Activated naive CD4-positive, alpha-beta T cell treated with anti-CD3 and anti-CD28 coated beads, Interleukin-2, amount 50 U/mL, for 24 hours (primary cell): ENCODE data around the gene GLIS1.
"Not testable (repeated sequence)": the region's sequence is repeated elsewhere in the genome, so short reads cannot be mapped to it uniquely, and the experiment has no call there.

ENCODE experiments used
- H3K27ac Mint-ChIP-seq: one replicate; pipeline ENCODE4 v1.8.0; 2021; ENCODE audit warnings: mild to moderate bottlenecking, mixed read lengths
- H3K27me3 Mint-ChIP-seq: one replicate; pipeline ENCODE4 v1.8.0; 2021; ENCODE audit warnings: mixed read lengths
- H3K36me3 Mint-ChIP-seq: one replicate; pipeline ENCODE4 v1.8.0; 2021; ENCODE audit warnings: mixed read lengths
- H3K4me1 Mint-ChIP-seq: one replicate; pipeline ENCODE4 v1.8.0; 2021; ENCODE audit warnings: mixed read lengths
- H3K4me3 Mint-ChIP-seq: one replicate; pipeline ENCODE4 v1.8.0; 2021; ENCODE audit warnings: mild to moderate bottlenecking, mixed read lengths
- H3K9me3 Mint-ChIP-seq: one replicate; pipeline ENCODE4 v1.8.0; 2021; ENCODE audit warnings: mixed read lengths

GLIS1 gene

DNA sequence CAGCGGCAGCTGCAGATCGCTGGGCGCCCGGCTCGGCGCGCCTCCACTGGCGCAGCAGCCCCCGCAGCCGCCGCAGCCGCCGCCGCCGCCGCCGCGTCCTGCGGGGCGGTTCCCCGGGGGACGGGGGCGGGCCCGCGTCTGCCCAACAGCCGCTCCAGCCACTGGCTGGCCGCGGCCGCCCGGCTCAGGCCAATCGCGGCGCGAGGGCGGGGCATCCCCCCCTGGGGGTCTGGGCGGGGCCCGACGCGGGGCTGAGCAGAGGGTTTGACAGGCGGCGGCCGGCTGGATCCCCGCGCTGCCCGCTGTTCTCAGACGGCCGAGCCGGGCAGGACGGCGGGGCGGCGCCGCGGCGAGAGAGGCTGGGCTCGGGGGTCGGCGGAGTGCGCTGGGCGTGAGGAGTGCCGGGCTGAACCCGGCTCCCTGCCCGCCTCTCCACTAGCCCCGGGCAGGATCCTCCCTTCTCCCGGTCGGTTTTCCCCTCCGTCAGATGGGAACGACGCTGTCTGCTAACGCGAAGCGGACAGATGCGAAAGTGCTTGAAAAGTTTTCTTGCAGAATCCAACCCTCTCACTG is at the start of gene GLIS1:
GLIS1 (minus strand) TSS at position 56 of the 573 bp plus-strand sequence. CDS start 1,100 bp downstream, outside the sequence.
- no peaks in the 10 kb centered on the region for H3K4me1 Mint-ChIP-seq
- H3K4me3 Mint-ChIP-seq = peak within 1 kb of the TSS; percentile 40
- H3K27me3 Mint-ChIP-seq = peaks cover 32% of the 10 kb centered on the region
- H3K9me3 Mint-ChIP-seq = peaks cover 9% of the 10 kb centered on the region
- H3K36me3 Mint-ChIP-seq = peaks cover 2% of the 10 kb centered on the region
- no peak within 1 kb of the TSS for H3K27ac Mint-ChIP-seq

DNA sequence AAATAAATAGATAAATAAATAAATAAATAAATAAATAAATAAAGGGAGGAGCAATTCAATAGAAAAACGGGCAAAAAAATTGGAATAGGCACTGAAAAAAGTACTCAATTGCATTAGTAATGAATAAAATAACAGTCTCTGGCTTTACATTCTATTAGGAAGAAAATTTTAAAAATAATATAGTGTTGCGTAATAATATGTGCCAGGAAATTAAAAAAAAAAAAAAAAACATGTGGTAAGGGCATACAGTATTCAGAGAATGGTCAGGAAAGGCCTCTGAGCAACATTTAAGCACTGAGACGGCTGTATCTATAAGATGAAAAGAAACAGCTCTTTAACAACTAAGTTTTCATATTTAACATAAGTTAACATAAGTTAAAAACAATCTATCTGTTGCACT is 48.7 kb upstream of the GLIS1 start:
- Mint-ChIP-seq H3K27me3 (no peaks in the 10 kb centered on the region), H3K4me3 (no peak overlapping the region), H3K4me1 (no peaks in the 10 kb centered on the region), H3K36me3 (peaks cover 13% of the 10 kb centered on the region), H3K27ac (no peak overlapping the region), H3K9me3 (no peaks in the 10 kb centered on the region)

DNA sequence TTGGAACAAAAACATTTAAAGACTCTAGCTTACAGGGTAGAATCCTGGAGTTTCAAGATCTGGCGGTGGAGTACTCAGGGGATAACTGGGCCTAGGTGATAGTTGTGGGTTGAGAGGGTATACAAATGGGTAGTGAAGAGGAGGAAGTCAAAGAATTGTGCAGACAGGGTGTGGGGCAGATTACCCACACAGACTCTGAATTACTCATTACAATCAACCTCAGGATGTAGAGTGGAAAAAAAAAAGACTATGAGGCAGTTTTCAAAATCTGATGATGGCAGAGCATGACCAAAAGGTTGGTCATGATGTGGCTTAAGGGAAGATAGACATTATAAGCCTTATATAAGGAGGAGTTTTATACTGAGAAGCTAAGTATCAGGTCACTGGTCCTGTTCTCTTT is 44.1 kb upstream of the GLIS1 start:
- H3K27ac Mint-ChIP-seq = no peak overlapping the region
- no peaks in the 10 kb centered on the region for H3K27me3 Mint-ChIP-seq
- H3K4me1 Mint-ChIP-seq = no peaks in the 10 kb centered on the region
- no peak overlapping the region for H3K4me3 Mint-ChIP-seq
- H3K9me3 Mint-ChIP-seq = no peaks in the 10 kb centered on the region
- peaks cover 14% of the 10 kb centered on the region for H3K36me3 Mint-ChIP-seq

DNA sequence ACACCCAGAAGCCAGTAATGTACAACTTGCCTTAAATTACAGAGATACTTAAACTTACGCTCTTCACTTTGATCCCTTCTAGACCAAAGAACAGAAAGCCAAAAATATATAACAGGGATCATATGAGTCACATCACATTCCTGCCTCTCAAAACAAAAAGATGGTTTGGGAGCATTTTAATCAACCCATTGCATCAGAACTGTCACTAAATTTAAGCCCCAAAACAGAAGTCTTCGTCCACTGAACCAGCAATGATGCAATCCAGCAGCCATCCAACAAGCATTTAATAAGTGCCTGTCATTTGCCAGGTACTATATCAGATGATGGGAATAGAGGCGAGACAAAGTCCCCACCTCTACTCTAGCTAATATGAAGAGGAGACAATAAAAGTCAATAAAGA is 42.7 kb upstream of the GLIS1 start:
- H3K9me3 Mint-ChIP-seq = no peaks in the 10 kb centered on the region
- no peak overlapping the region for H3K4me3 Mint-ChIP-seq
- H3K36me3 Mint-ChIP-seq = peaks cover 11% of the 10 kb centered on the region
- no peak overlapping the region for H3K27ac Mint-ChIP-seq
- H3K4me1 Mint-ChIP-seq = no peaks in the 10 kb centered on the region
- H3K27me3 Mint-ChIP-seq = no peaks in the 10 kb centered on the region

DNA sequence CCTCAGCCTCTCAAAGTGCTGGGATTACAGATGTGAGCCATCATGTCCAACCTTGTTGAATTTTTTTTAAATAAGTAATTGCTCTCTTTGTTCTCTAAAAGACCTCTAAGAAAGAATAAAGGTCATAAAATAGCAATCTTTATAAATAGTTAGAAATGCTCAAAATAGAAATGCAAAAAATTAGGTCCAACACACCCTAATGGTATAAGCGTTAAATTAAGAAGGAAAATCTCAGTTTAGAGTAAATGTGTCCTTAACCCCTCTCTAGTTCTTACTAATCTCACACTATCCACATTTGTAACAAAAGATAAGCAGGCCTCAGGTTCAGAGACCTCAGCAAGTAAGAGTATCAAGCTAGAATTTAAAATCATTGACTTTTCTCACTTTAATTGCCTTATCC is 38.3 kb upstream of the GLIS1 start:
- Mint-ChIP-seq H3K4me3 (no peak overlapping the region), H3K36me3 (peaks cover 14% of the 10 kb centered on the region), H3K4me1 (no peaks in the 10 kb centered on the region), H3K27me3 (no peaks in the 10 kb centered on the region), H3K27ac (no peak overlapping the region), H3K9me3 (no peaks in the 10 kb centered on the region)

DNA sequence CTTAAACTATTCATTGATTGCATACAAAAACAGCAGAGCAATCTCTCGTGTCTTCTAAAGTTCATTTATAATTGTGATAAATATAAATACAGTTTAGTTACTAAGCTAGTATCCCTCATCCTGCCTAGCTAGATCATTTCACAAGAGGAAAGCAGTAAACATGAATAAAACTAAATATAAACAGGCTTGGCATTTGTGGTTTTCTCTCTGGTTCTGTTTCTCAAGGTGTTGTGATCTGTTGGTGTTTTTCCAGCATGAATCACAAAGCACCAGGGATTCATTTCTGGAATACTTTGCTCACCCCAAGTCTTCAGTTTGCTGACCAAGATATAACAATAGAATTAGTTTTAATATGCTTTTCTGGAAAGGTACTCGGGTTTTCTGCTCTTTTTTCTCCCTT is 32.7 kb upstream of the GLIS1 start:
- Mint-ChIP-seq H3K27me3 (no peaks in the 10 kb centered on the region), H3K4me3 (no peak overlapping the region), H3K4me1 (peaks cover 4% of the 10 kb centered on the region), H3K9me3 (no peaks in the 10 kb centered on the region), H3K36me3 (peaks cover 30% of the 10 kb centered on the region), H3K27ac (no peak overlapping the region)

DNA sequence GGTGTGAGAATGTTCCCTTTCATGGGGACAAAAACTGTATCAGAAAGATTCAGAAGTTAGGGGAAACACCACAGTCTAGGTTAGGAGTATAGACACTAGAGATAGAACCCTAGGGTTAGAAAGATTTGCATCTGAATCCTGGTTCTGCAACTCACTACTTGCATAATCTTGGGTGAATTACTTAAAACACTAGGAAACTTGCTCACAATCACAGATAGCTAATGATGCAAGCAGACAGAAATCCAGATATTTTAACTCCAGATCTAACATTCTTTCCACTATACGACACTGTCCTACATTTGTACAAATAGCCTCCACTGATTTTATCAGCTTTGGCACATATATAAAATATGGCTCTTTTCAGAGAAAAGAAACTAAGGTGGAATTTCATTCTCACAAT is 30.8 kb upstream of the GLIS1 start:
- H3K36me3 Mint-ChIP-seq = peaks cover 41% of the 10 kb centered on the region
- H3K4me3 Mint-ChIP-seq = no peak overlapping the region
- H3K27ac Mint-ChIP-seq = no peak overlapping the region
- no peaks in the 10 kb centered on the region for H3K9me3 Mint-ChIP-seq
- no peaks in the 10 kb centered on the region for H3K27me3 Mint-ChIP-seq
- H3K4me1 Mint-ChIP-seq = peaks cover 12% of the 10 kb centered on the region

DNA sequence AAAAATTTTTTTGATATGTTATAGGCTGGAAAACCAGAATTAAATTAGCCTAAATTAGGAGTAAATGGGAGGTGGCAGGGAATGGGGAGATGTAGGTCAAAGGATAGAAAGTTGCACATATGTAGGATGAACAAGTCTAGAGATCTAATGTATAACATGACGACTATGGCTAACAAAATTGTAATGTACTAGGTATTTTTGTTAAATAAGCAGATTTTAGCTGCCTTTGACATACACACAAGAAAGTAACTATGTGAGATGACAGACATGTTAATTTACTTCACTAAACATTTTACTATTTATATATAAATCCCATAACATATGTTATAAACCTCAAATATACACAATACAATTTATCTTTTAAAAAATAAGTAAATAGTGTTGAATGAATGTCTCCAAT is 30.2 kb upstream of the GLIS1 start:
- H3K27me3 Mint-ChIP-seq = no peaks in the 10 kb centered on the region
- peaks cover 42% of the 10 kb centered on the region for H3K36me3 Mint-ChIP-seq

DNA sequence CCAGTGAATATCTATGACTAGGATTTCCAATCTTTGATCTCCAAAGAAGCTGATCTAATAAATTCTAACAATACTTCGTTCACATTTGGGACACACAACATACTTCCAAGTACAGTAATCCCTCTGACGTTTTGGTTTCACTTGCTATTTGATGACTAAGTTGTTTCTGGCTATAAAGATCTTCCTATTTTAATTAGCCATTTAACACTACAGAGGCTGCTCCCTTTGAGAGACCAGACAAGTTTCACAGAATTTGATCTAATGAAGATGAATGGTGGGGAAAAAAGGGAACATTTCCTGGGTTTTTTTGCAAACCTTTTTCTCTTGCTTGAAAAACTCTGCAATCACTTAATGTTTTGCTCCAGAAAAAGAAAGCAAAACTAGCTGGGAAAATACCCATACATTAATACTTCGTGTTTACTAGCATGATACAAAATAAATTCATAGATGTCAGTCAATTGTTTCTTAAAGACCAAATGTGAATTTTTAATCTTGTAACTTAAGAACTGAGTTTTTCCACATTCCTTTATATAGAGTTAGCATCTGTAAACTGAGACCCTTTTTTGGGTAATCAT is 28.0 kb upstream of the GLIS1 start:
- peaks cover 12% of the 10 kb centered on the region for H3K4me1 Mint-ChIP-seq
- no peaks in the 10 kb centered on the region for H3K27me3 Mint-ChIP-seq
- H3K4me3 Mint-ChIP-seq = peak overlapping the region; percentile 23
- H3K36me3 Mint-ChIP-seq = peaks cover 52% of the 10 kb centered on the region
- H3K9me3 Mint-ChIP-seq = no peaks in the 10 kb centered on the region
- no peak overlapping the region for H3K27ac Mint-ChIP-seq

More for the DNA sequence above, 30.2 kb upstream of the GLIS1 start:
- H3K9me3 Mint-ChIP-seq = no peaks in the 10 kb centered on the region
- no peak overlapping the region for H3K27ac Mint-ChIP-seq
- H3K4me3 Mint-ChIP-seq = no peak overlapping the region
- H3K4me1 Mint-ChIP-seq = peaks cover 12% of the 10 kb centered on the region

DNA sequence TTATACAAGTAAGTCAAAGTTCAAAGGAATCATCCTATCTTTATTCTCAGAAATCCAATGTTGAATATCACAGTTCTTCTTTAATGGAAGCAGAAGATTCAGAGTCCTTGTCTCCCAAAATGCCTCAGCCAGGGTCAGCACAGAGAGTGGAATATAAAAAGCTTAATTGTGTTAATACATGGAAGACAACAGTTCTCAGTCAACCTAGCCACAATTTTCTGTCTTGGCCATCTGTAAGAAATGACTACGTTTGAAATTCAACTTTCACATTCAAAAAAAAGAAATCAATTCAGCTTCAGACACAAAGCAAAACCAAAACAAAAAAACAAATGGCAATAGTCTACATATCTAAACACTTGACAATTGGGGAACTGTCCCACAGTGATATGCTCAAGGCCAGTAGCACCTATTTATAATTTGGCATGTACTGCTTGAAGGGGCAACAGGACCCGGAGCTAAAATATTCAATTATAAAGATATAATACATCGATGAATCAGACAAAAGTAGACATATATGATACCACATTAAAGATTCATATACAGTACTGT is 27.3 kb upstream of the GLIS1 start:
- Mint-ChIP-seq H3K27ac (no peak overlapping the region), H3K36me3 (peaks cover 55% of the 10 kb centered on the region), H3K9me3 (no peaks in the 10 kb centered on the region)

DNA sequence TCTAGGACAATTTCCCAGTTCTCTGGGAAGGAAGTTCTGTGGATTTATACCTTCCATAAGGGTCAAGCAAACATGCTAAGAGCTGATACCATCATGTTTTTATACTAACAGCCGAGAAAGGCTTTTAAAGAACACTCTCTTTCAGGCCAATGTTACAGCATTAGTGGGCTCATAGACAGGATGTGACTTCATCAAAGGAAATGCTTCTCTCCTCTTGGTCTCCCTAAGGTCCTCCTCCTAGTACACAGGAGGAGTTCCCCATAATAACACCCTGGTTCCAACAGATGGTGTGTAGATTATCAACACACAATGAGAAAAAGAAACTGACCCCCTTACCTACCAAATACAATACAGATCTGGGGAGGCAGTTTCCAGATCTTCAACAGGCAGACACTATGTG is 26.7 kb upstream of the GLIS1 start:
- Mint-ChIP-seq H3K4me1 (peaks cover 12% of the 10 kb centered on the region), H3K36me3 (peaks cover 50% of the 10 kb centered on the region), H3K9me3 (no peaks in the 10 kb centered on the region), H3K27ac (no peak overlapping the region), H3K27me3 (no peaks in the 10 kb centered on the region), H3K4me3 (no peak overlapping the region)

More for the DNA sequence above, 27.3 kb upstream of the GLIS1 start:
- H3K27me3 Mint-ChIP-seq = no peaks in the 10 kb centered on the region
- peaks cover 12% of the 10 kb centered on the region for H3K4me1 Mint-ChIP-seq
- no peak overlapping the region for H3K4me3 Mint-ChIP-seq

DNA sequence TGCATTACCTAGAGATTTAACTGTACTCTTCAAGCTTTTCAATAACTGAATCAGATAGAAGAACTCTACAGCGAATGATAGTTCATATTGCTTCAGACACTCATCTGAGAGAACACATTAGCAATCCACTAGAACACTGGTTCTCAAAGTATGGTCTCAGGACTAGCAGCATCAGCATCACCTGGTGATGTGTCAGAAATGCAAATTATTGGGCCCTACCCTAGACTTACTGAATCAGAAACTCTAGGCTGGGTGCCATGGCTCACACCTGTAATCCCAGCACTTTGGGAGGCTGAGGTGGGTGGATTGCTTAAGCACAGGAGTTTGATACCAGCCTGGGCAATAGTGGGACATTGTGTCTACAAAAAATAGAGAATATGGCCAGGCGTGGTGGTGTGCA is 24.9 kb upstream of the GLIS1 start:
- no peaks in the 10 kb centered on the region for H3K9me3 Mint-ChIP-seq
- H3K36me3 Mint-ChIP-seq = peaks cover 51% of the 10 kb centered on the region
- no peaks in the 10 kb centered on the region for H3K27me3 Mint-ChIP-seq
- H3K27ac Mint-ChIP-seq = no peak overlapping the region
- H3K4me3 Mint-ChIP-seq = no peak overlapping the region
- peaks cover 12% of the 10 kb centered on the region for H3K4me1 Mint-ChIP-seq

DNA sequence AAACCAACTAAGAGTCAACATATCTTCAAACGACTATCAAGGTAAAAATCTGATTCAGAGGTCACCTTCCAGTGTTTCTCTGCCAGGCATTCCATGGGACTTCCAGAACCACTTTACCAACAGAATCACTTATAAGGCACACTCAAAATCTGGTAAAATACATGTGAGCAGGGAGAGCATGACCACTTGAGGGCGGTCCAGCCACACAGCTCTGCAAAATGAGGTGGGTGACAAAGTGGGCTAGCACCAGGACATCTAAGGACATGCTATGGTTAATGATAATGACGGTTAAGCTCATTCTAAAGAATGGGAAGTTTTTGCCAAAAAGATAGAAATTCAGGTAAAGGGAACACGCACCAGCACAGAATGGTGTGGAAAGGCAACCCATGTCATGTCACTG is 24.5 kb upstream of the GLIS1 start:
- Mint-ChIP-seq H3K4me3 (no peak overlapping the region), H3K36me3 (peaks cover 48% of the 10 kb centered on the region), H3K27me3 (no peaks in the 10 kb centered on the region), H3K9me3 (no peaks in the 10 kb centered on the region), H3K4me1 (peaks cover 12% of the 10 kb centered on the region), H3K27ac (no peak overlapping the region)

DNA sequence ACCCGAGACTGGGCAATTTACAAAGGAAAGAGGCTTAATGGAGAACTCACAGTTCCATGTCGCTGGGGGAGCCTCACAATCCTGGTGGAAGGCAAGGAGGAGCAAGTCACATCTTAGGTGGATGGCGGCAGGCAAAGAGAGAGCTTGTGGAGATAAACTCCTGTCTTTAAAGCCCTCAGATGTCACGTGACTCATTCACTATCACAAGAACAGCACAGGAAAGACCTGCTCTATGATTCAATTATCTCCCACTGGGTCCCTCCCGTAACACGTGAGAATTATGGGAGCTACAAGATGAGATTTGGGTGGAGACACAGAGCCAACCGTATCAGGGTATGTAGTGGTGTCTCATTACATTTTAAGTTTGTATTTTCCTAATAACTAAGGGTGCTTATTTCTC is 21.5 kb upstream of the GLIS1 start:
- H3K27me3 Mint-ChIP-seq, H3K4me3 Mint-ChIP-seq, H3K9me3 Mint-ChIP-seq, H3K4me1 Mint-ChIP-seq, H3K27ac Mint-ChIP-seq: not testable (repeated sequence)
- peaks cover 31% of the 10 kb centered on the region for H3K36me3 Mint-ChIP-seq

DNA sequence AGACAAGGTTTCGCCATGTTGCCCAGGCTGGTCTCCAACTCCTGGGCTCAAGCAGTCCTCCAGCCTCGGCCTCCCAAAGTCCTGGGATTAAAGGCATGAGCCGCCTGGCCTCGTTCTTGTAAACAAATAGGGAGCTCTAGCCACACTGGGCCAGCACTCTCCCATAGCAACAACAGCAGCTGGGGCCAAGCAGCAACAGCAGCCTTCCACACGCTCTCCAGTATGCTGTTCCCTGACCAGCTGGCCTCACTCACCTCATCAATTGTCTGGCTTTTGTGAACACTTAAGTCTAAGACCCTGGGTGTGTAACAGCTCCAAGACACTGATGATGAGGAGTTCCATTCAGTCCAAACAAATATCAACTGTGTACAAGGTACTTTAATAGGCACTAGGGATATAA is 16.9 kb upstream of the GLIS1 start:
- Mint-ChIP-seq H3K27ac (no peak overlapping the region), H3K36me3 (peaks cover 5% of the 10 kb centered on the region), H3K27me3 (no peaks in the 10 kb centered on the region), H3K9me3 (no peaks in the 10 kb centered on the region), H3K4me3 (no peak overlapping the region), H3K4me1 (no peaks in the 10 kb centered on the region)

DNA sequence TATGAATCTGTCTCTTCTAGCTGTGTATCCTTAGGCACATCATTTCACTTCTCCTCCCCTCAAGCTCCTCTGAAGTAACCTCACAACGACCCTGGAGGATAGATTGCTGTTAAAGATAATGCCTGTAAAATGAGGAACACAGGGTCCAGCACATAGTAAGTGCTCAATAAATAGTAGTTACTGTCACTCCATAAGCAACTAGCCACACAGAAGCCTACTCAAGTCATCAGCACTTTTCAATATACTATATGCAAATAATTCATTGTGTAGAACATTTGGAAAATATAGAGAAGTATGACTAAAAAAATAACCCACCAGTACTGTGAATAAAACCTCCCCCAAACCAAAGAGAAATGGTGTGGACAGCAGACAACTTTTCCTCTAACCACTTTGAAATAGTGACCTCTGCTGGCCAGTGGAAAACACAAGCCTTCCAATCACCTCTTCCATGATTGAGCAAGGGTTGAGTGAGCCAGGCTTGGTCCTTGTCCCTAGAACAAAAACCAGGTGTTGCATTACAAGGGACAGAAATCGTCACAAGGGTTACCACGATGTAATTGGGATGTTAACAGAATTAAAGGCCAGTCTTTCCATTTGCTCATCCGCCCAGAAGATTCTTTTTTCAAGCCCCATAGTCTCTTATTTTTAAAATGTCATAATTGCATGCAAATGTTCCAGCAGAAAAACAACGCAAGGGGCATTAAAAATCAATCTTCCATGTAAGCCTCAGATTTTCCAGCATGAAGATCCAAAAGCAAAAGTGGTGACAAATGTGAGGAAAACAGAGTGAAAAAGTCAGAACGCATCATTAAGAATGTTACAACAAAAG is 15.7 kb upstream of the GLIS1 start:
- H3K36me3 Mint-ChIP-seq = peaks cover 3% of the 10 kb centered on the region
- no peak overlapping the region for H3K4me3 Mint-ChIP-seq
- no peaks in the 10 kb centered on the region for H3K9me3 Mint-ChIP-seq
- no peak overlapping the region for H3K27ac Mint-ChIP-seq
- H3K27me3 Mint-ChIP-seq = no peaks in the 10 kb centered on the region
- no peaks in the 10 kb centered on the region for H3K4me1 Mint-ChIP-seq
